ENCODE data around the gene RAI14. TPM values are rescaled to one million over a fixed set of nuclear protein-coding genes. Genes with fewer than 3 reads are reported as not detected.
A peak's percentile ranks its signal among the peaks of the same experiment; 100 is the strongest.

The RAI14 gene
- total RNA-seq, 1 donor from 2014 or later: 11.5 TPM

- Histone ChIP-seq H3K4me1 (ENCODE audit: control insufficient read depth in 3 of 3, insufficient read depth in 3 of 3, low read length in 3 of 3) (peaks cover 0 to 5% (median 5%) of the 10 kb centered on the region in 3 donors), H3K27me3 (ENCODE audit: control insufficient read depth in 3 of 3, insufficient read depth in 3 of 3, low read length in 3 of 3) (peaks cover 0 to 6% (median 0%) of the 10 kb centered on the region in 3 donors), H3K4me3 (ENCODE audit: low read length in 3 of 3) (no peak overlapping the region), H3K9me3 (ENCODE audit: control insufficient read depth in 3 of 3, low read length in 3 of 3) (no peaks in the 10 kb centered on the region), H3K9ac (ENCODE audit: low read depth in 1 of 3, low read length in 3 of 3) (no peak overlapping the region), H3K27ac (ENCODE audit: low read depth, low read length) (no peak overlapping the region), H3K36me3 (ENCODE audit: control insufficient read depth in 3 of 3, insufficient read depth in 3 of 3, low read length in 3 of 3) (peaks cover 0 to under 1% (median 0%) of the 10 kb centered on the region in 3 donors)
These were observed 179.5 kb downstream of the RAI14 start for GRCh38 chr5:34835664-34836063.

GRCh38 chr5:34838785-34839714 lies 182.9 kb downstream of the RAI14 start, which contains the start of gene TTC23L:
TSS of gene TTC23L (plus strand) at chr5:34839164. CDS start at chr5:34840672, 1,508 bp downstream.
- H3K27me3 ChIP-seq (ENCODE audit: control insufficient read depth in 3 of 3, insufficient read depth in 3 of 3, low read length in 3 of 3): peaks cover 0 to 6% (median 0%) of the 10 kb centered on the region in 3 donors
- H3K9ac ChIP-seq (ENCODE audit: low read depth in 1 of 3, low read length in 3 of 3): peak within 1 kb of the TSS; percentile 15 to 66 (median 66)
- H3K27ac ChIP-seq (ENCODE audit: low read depth, low read length): no peak within 1 kb of the TSS
- peaks cover 0 to 5% (median 5%) of the 10 kb centered on the region in 3 donors for H3K4me1 ChIP-seq (ENCODE audit: control insufficient read depth in 3 of 3, insufficient read depth in 3 of 3, low read length in 3 of 3)
- H3K9me3 ChIP-seq (ENCODE audit: control insufficient read depth in 3 of 3, low read length in 3 of 3): no peaks in the 10 kb centered on the region
- H3K36me3 ChIP-seq (ENCODE audit: control insufficient read depth in 3 of 3, insufficient read depth in 3 of 3, low read length in 3 of 3): no peaks in the 10 kb centered on the region
- H3K4me3 ChIP-seq (ENCODE audit: low read length in 3 of 3): peak within 1 kb of the TSS; percentile 86 to 92 (median 90)

- Histone ChIP-seq H3K36me3 (ENCODE audit: control insufficient read depth in 3 of 3, insufficient read depth in 3 of 3, low read length in 3 of 3) (no peaks in the 10 kb centered on the region), H3K27ac (ENCODE audit: low read depth, low read length) (no peak overlapping the region), H3K9ac (ENCODE audit: low read depth in 1 of 3, low read length in 3 of 3) (no peak overlapping the region), H3K4me3 (ENCODE audit: low read length in 3 of 3) (no peak overlapping the region), H3K9me3 (ENCODE audit: control insufficient read depth in 3 of 3, low read length in 3 of 3) (no peaks in the 10 kb centered on the region), H3K27me3 (ENCODE audit: control insufficient read depth in 3 of 3, insufficient read depth in 3 of 3, low read length in 3 of 3) (peaks cover 0 to 6% (median 0%) of the 10 kb centered on the region in 3 donors), H3K4me1 (ENCODE audit: control insufficient read depth in 3 of 3, insufficient read depth in 3 of 3, low read length in 3 of 3) (peaks cover 0 to 5% (median 5%) of the 10 kb centered on the region in 3 donors)
These were observed 185.7 kb downstream of the RAI14 start for GRCh38 chr5:34841816-34842215.

GRCh38 chr5:34842554-34842953 lies 186.4 kb downstream of the RAI14 start:
- Histone ChIP-seq H3K9me3 (ENCODE audit: control insufficient read depth in 3 of 3, low read length in 3 of 3) (no peaks in the 10 kb centered on the region), H3K9ac (ENCODE audit: low read depth in 1 of 3, low read length in 3 of 3) (no peak overlapping the region), H3K27me3 (ENCODE audit: control insufficient read depth in 3 of 3, insufficient read depth in 3 of 3, low read length in 3 of 3) (peaks cover 0 to 6% (median 0%) of the 10 kb centered on the region in 3 donors), H3K36me3 (ENCODE audit: control insufficient read depth in 3 of 3, insufficient read depth in 3 of 3, low read length in 3 of 3) (no peaks in the 10 kb centered on the region), H3K4me1 (ENCODE audit: control insufficient read depth in 3 of 3, insufficient read depth in 3 of 3, low read length in 3 of 3) (peaks cover 0 to 5% (median 5%) of the 10 kb centered on the region in 3 donors), H3K27ac (ENCODE audit: low read depth, low read length) (no peak overlapping the region), H3K4me3 (ENCODE audit: low read length in 3 of 3) (no peak overlapping the region)

GRCh38 chr5:34843497-34843896 lies 187.4 kb downstream of the RAI14 start:
- H3K27ac ChIP-seq (ENCODE audit: low read depth, low read length): no peak overlapping the region
- peaks cover 0 to 5% (median 5%) of the 10 kb centered on the region in 3 donors for H3K4me1 ChIP-seq (ENCODE audit: control insufficient read depth in 3 of 3, insufficient read depth in 3 of 3, low read length in 3 of 3)
- no peak overlapping the region for H3K4me3 ChIP-seq (ENCODE audit: low read length in 3 of 3)
- H3K27me3 ChIP-seq (ENCODE audit: control insufficient read depth in 3 of 3, insufficient read depth in 3 of 3, low read length in 3 of 3): peaks cover 0 to 6% (median 0%) of the 10 kb centered on the region in 3 donors
- no peaks in the 10 kb centered on the region for H3K36me3 ChIP-seq (ENCODE audit: control insufficient read depth in 3 of 3, insufficient read depth in 3 of 3, low read length in 3 of 3)
- H3K9ac ChIP-seq (ENCODE audit: low read depth in 1 of 3, low read length in 3 of 3): no peak overlapping the region
- H3K9me3 ChIP-seq (ENCODE audit: control insufficient read depth in 3 of 3, low read length in 3 of 3): no peaks in the 10 kb centered on the region

- H3K9ac ChIP-seq (ENCODE audit: low read depth in 1 of 3, low read length in 3 of 3): no peak overlapping the region
- peaks cover 0 to 4% (median 0%) of the 10 kb centered on the region in 3 donors for H3K27me3 ChIP-seq (ENCODE audit: control insufficient read depth in 3 of 3, insufficient read depth in 3 of 3, low read length in 3 of 3)
- H3K4me1 ChIP-seq (ENCODE audit: control insufficient read depth in 3 of 3, insufficient read depth in 3 of 3, low read length in 3 of 3): peaks cover 0 to 5% (median 2%) of the 10 kb centered on the region in 3 donors
- H3K36me3 ChIP-seq (ENCODE audit: control insufficient read depth in 3 of 3, insufficient read depth in 3 of 3, low read length in 3 of 3): no peaks in the 10 kb centered on the region
- H3K4me3 ChIP-seq (ENCODE audit: low read length in 3 of 3): no peak overlapping the region
- no peaks in the 10 kb centered on the region for H3K9me3 ChIP-seq (ENCODE audit: control insufficient read depth in 3 of 3, low read length in 3 of 3)
- H3K27ac ChIP-seq (ENCODE audit: low read depth, low read length): no peak overlapping the region
These were observed 188.0 kb downstream of the RAI14 start for GRCh38 chr5:34844106-34844505.

- Histone ChIP-seq H3K27me3 (ENCODE audit: control insufficient read depth in 3 of 3, insufficient read depth in 3 of 3, low read length in 3 of 3) (no peaks in the 10 kb centered on the region), H3K9me3 (ENCODE audit: control insufficient read depth in 3 of 3, low read length in 3 of 3) (no peaks in the 10 kb centered on the region), H3K9ac (ENCODE audit: low read depth in 1 of 3, low read length in 3 of 3) (no peak overlapping the region), H3K4me3 (ENCODE audit: low read length in 3 of 3) (no peak overlapping the region), H3K27ac (ENCODE audit: low read depth, low read length) (no peak overlapping the region), H3K36me3 (ENCODE audit: control insufficient read depth in 3 of 3, insufficient read depth in 3 of 3, low read length in 3 of 3) (no peaks in the 10 kb centered on the region), H3K4me1 (ENCODE audit: control insufficient read depth in 3 of 3, insufficient read depth in 3 of 3, low read length in 3 of 3) (no peaks in the 10 kb centered on the region)
These were observed 188.9 kb downstream of the RAI14 start for GRCh38 chr5:34844999-34845398.

GRCh38 chr5:34847056-34847455 lies 190.9 kb downstream of the RAI14 start:
- Histone ChIP-seq H3K9me3 (ENCODE audit: control insufficient read depth in 3 of 3, low read length in 3 of 3) (no peaks in the 10 kb centered on the region), H3K4me3 (ENCODE audit: low read length in 3 of 3) (no peak overlapping the region), H3K27me3 (ENCODE audit: control insufficient read depth in 3 of 3, insufficient read depth in 3 of 3, low read length in 3 of 3) (no peaks in the 10 kb centered on the region), H3K36me3 (ENCODE audit: control insufficient read depth in 3 of 3, insufficient read depth in 3 of 3, low read length in 3 of 3) (no peaks in the 10 kb centered on the region), H3K4me1 (ENCODE audit: control insufficient read depth in 3 of 3, insufficient read depth in 3 of 3, low read length in 3 of 3) (no peaks in the 10 kb centered on the region), H3K9ac (ENCODE audit: low read depth in 1 of 3, low read length in 3 of 3) (no peak overlapping the region), H3K27ac (ENCODE audit: low read depth, low read length) (no peak overlapping the region)

GRCh38 chr5:34847552-34847951 lies 191.4 kb downstream of the RAI14 start:
- Histone ChIP-seq H3K9ac (ENCODE audit: low read depth in 1 of 3, low read length in 3 of 3) (no peak overlapping the region), H3K36me3 (ENCODE audit: control insufficient read depth in 3 of 3, insufficient read depth in 3 of 3, low read length in 3 of 3) (no peaks in the 10 kb centered on the region), H3K9me3 (ENCODE audit: control insufficient read depth in 3 of 3, low read length in 3 of 3) (no peaks in the 10 kb centered on the region), H3K4me3 (ENCODE audit: low read length in 3 of 3) (no peak overlapping the region), H3K27ac (ENCODE audit: low read depth, low read length) (no peak overlapping the region), H3K4me1 (ENCODE audit: control insufficient read depth in 3 of 3, insufficient read depth in 3 of 3, low read length in 3 of 3) (no peaks in the 10 kb centered on the region), H3K27me3 (ENCODE audit: control insufficient read depth in 3 of 3, insufficient read depth in 3 of 3, low read length in 3 of 3) (no peaks in the 10 kb centered on the region)

GRCh38 chr5:34848230-34848629 lies 192.1 kb downstream of the RAI14 start:
- Histone ChIP-seq H3K9me3 (ENCODE audit: control insufficient read depth in 3 of 3, low read length in 3 of 3) (no peaks in the 10 kb centered on the region), H3K27me3 (ENCODE audit: control insufficient read depth in 3 of 3, insufficient read depth in 3 of 3, low read length in 3 of 3) (no peaks in the 10 kb centered on the region), H3K4me1 (ENCODE audit: control insufficient read depth in 3 of 3, insufficient read depth in 3 of 3, low read length in 3 of 3) (no peaks in the 10 kb centered on the region), H3K27ac (ENCODE audit: low read depth, low read length) (no peak overlapping the region), H3K36me3 (ENCODE audit: control insufficient read depth in 3 of 3, insufficient read depth in 3 of 3, low read length in 3 of 3) (no peaks in the 10 kb centered on the region), H3K9ac (ENCODE audit: low read depth in 1 of 3, low read length in 3 of 3) (no peak overlapping the region), H3K4me3 (ENCODE audit: low read length in 3 of 3) (no peak overlapping the region)
